HEK293T (cell line): ENCODE results near the gene PADI4.

Experiments used
- ARNT ChIP-seq: fragments of 450-650 bp; IDR thresholded peaks from 2 replicates; pipeline ENCODE4 v1.6.1; 2017; ENCODE audit warnings: mild to moderate bottlenecking
- BHLHE40 ChIP-seq: fragments of 450-650 bp; IDR thresholded peaks from 2 replicates; pipeline ENCODE4 v1.6.1; 2016; ENCODE audit warnings: mild to moderate bottlenecking, moderate library complexity, borderline replicate concordance
- CTBP1 ChIP-seq: fragments of 450-650 bp; IDR thresholded peaks from 2 replicates; pipeline ENCODE4 v1.6.1; 2016; ENCODE audit warnings: borderline replicate concordance
- FOXA1 ChIP-seq: fragments of 450-650 bp; IDR thresholded peaks from 2 replicates; pipeline ENCODE4 v1.6.1; 2016; ENCODE audit warnings: mild to moderate bottlenecking
- FOXK2 ChIP-seq: fragments of 450-650 bp; IDR thresholded peaks from 2 replicates; pipeline ENCODE4 v1.6.1; 2016; ENCODE audit warnings: mild to moderate bottlenecking
- FOXM1 ChIP-seq: fragments of 450-650 bp; IDR thresholded peaks from 2 replicates; pipeline ENCODE4 v1.6.1; 2017; ENCODE audit warnings: mild to moderate bottlenecking, borderline replicate concordance
- HDGF ChIP-seq: fragments of 450-650 bp; IDR thresholded peaks from 2 replicates; pipeline ENCODE4 v1.6.1; 2017; ENCODE audit warnings: antibody characterized with exemption, borderline replicate concordance
- L3MBTL2 ChIP-seq: fragments of 450-650 bp; conservative IDR thresholded peaks from 2 replicates; pipeline ENCODE4 v1.6.1; 2016; ENCODE audit warnings: mild to moderate bottlenecking
- NFRKB ChIP-seq: fragments of 450-650 bp; IDR thresholded peaks from 2 replicates; pipeline ENCODE4 v1.6.1; 2016; ENCODE audit warnings: mild to moderate bottlenecking, moderate library complexity
- SP1 ChIP-seq: fragments of 450-650 bp; IDR thresholded peaks from 2 replicates; pipeline ENCODE4 v1.6.1; 2017
- SUZ12 ChIP-seq: fragments of 450-650 bp; IDR thresholded peaks from 2 replicates; pipeline ENCODE4 v1.6.1; 2016; ENCODE audit warnings: mild to moderate bottlenecking
- TARDBP ChIP-seq: fragments of 450-650 bp; IDR thresholded peaks from 2 replicates; pipeline ENCODE4 v1.6.1; 2016

GRCh38 chr1:17272066-17272465, 35.9 kb upstream of the PADI4 start:
- TF ChIP-seq BHLHE40: no peak
- TF ChIP-seq SP1: no peak
- no peak for TF ChIP-seq SUZ12
- TF ChIP-seq NFRKB: no peak
- TF ChIP-seq CTBP1: no peak
- TF ChIP-seq L3MBTL2: no peak
- no peak for TF ChIP-seq FOXM1
- TF ChIP-seq ARNT: no peak
- no peak for TF ChIP-seq TARDBP
- TF ChIP-seq HDGF: no peak
- no peak for TF ChIP-seq FOXK2
- no peak for TF ChIP-seq FOXA1
